HCT116 (cell line): ENCODE results near the gene RHCE.

ENCODE experiments used
- CTCF ChIP-seq, 3 experiments: fragments of 200-600 bp in 1 of 3; sonication (generic) in 1 of 3; IDR thresholded peaks in 2 of 3; conservative IDR thresholded peaks in 1 of 3; 2 replicates each; pipeline ENCODE4 v1.5.1; 2012 to 2017; ENCODE audit warnings: low read depth in 2 of 3, low read length in 2 of 3, antibody characterized with exemption in 1 of 3, borderline replicate concordance in 1 of 3, control low read depth in 1 of 3, mild to moderate bottlenecking in 1 of 3, mixed read lengths in 1 of 3, mixed run types in 1 of 3, moderate library complexity in 1 of 3; ENCODE audit not compliant: insufficient read depth in 1 of 3
- EZH2 ChIP-seq: fragments of 200-600 bp; sonication (generic); IDR thresholded peaks from 2 replicates; pipeline ENCODE4 v1.6.1; 2017; ENCODE audit warnings: antibody characterized with exemption, mixed run types
- REST ChIP-seq: IDR thresholded peaks from 2 replicates; pipeline ENCODE4 v1.6.1; 2012; ENCODE audit warnings: low read depth

- TF ChIP-seq EZH2 (no peak), CTCF (IDR thresholded peaks at IDR 0.05 in 2 of 3, conservative IDR thresholded peaks at IDR 0.05 in 1 of 3; ENCODE audit: borderline replicate concordance in 1 of 3, insufficient read depth in 1 of 3, low read depth in 2 of 3, low read length in 2 of 3) (no peak), REST (no peak)
These were observed 48.6 kb upstream of the RHCE start for GRCh38 chr1:25469177-25469576.
